Esophagus muscularis mucosa (tissue), 3 donors: Measurements from ENCODE around the gene ZNF23.

Source experiments
- POLR2AphosphoS5 ChIP-seq, 2 donors: sonication (generic); formaldehyde crosslinking; IDR thresholded peaks; one replicate each; pipeline ENCODE4 v1.6.1; 2017; ENCODE audit warnings: antibody characterized with exemption in 2 of 2
- TF ChIP-seq, protein P1 (sequence below), 3 experiments: fragments of 200-600 bp in 2 of 3; fragments of 450-650 bp in 1 of 3; sonication (generic) in 2 of 3; IDR thresholded peaks; one replicate each; pipeline ENCODE4 v1.5.1; 2017 to 2019; ENCODE audit warnings: antibody characterized with exemption in 3 of 3, mild to moderate bottlenecking in 2 of 3, moderate library complexity in 1 of 3

- TF ChIP-seq, protein P1, sequence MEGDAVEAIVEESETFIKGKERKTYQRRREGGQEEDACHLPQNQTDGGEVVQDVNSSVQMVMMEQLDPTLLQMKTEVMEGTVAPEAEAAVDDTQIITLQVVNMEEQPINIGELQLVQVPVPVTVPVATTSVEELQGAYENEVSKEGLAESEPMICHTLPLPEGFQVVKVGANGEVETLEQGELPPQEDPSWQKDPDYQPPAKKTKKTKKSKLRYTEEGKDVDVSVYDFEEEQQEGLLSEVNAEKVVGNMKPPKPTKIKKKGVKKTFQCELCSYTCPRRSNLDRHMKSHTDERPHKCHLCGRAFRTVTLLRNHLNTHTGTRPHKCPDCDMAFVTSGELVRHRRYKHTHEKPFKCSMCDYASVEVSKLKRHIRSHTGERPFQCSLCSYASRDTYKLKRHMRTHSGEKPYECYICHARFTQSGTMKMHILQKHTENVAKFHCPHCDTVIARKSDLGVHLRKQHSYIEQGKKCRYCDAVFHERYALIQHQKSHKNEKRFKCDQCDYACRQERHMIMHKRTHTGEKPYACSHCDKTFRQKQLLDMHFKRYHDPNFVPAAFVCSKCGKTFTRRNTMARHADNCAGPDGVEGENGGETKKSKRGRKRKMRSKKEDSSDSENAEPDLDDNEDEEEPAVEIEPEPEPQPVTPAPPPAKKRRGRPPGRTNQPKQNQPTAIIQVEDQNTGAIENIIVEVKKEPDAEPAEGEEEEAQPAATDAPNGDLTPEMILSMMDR (IDR thresholded peaks at IDR 0.05), result no peak
- TF ChIP-seq POLR2AphosphoS5 (IDR thresholded peaks at IDR 0.05), result no peak
Observed at GRCh38 chr16:71439523-71439922, 22.5 kb downstream of the ZNF23 start.
